K562 (cell line): ENCODE data around the gene TEKT2. TPM values are rescaled to one million over a fixed set of nuclear protein-coding genes. Genes with fewer than 3 reads are reported as not detected.

ENCODE experiments used
- ATAC-seq: fragments of 200-7000 bp; cut with Tn5 transposase; 3 replicates; pipeline ENCODE4 v1.9.1; 2020; ENCODE audit warnings: moderate library complexity
- BruUV-seq: library from RNA; stranded (reverse); fragments of 400-500 nt; replicated peaks from 2 replicates; lab custom pipeline; 2021; lab: Mats Ljungman, UMichigan
- CTCF ChIA-PET: fragments of 300-600 bp; formaldehyde crosslinking; extraction: SDS; loops from one replicate; lab custom pipeline; 2021; ENCODE audit warnings: low intra/inter-chr PET ratio; lab: Yijun Ruan, JAX
- POLR2A ChIA-PET: fragments of 300-600, 350-650 bp; sonication (Branson Sonifier 250); formaldehyde crosslinking; extraction: SDS; loops from one replicate; lab custom pipeline; 2021; ENCODE audit warnings: antibody characterized with exemption, inconsistent platforms; lab: Yijun Ruan, JAX
- DNase-seq, 4 experiments: peaks; one replicate each; pipeline versions ENCODE4 v3.0.0 to v3.0.0-alpha.2; 2011 to 2018; ENCODE audit warnings: low spot score in 3 of 4, mixed read lengths in 3 of 4; ENCODE audit errors: extremely low read depth in 1 of 4
- FAIRE-seq: peaks from 2 replicates; lab custom pipeline; 2011; peaks lifted over from hg19 to GRCh38; lab: Jason Lieb, UNC
- H2AFZ ChIP-seq: 2 replicates; pipeline ENCODE4 v1.6.0; 2011; ENCODE audit warnings: low read depth, low read length, control low read depth, inconsistent platforms
- H3K27ac ChIP-seq: fragments of 200-600 bp; 3 replicates; pipeline ENCODE4 v1.8.0; 2011; ENCODE audit warnings: low read depth, mild to moderate bottlenecking, control low read depth, inconsistent platforms, low read length, moderate library complexity, mixed read lengths; ENCODE audit errors: extremely low read depth
- H3K27me3 ChIP-seq, 2 experiments: fragments of 300-600 bp in 1 of 2; 2 replicates in 1 of 2; 3 replicates in 1 of 2; pipeline versions ENCODE4 v1.6.0 to v1.8.0; 2011; ENCODE audit warnings: inconsistent platforms in 2 of 2, low read length in 2 of 2, mild to moderate bottlenecking in 1 of 2, mixed read lengths in 1 of 2, moderate library complexity in 1 of 2; ENCODE audit not compliant: control insufficient read depth in 2 of 2, insufficient read depth in 2 of 2
- H3K36me3 ChIP-seq: fragments of 300-600 bp; 3 replicates; pipeline ENCODE4 v1.8.0; 2011; ENCODE audit warnings: mild to moderate bottlenecking, low read length, inconsistent platforms; ENCODE audit not compliant: control insufficient read depth, insufficient read depth
- H3K4me1 ChIP-seq, 2 experiments: fragments of 200-600 bp in 1 of 2; replicated peaks in 1 of 2; 2 replicates in 1 of 2; 3 replicates in 1 of 2; pipeline versions ENCODE4 v1.5.1 to v1.8.0; 2011; ENCODE audit warnings: inconsistent platforms in 2 of 2, low read length in 2 of 2, mild to moderate bottlenecking in 1 of 2, mixed read lengths in 1 of 2, moderate library complexity in 1 of 2; ENCODE audit not compliant: control insufficient read depth in 2 of 2, insufficient read depth in 2 of 2
- H3K4me2 ChIP-seq: 2 replicates; pipeline ENCODE4 v1.6.1; 2011; ENCODE audit warnings: low read length, control low read depth, inconsistent platforms, mixed read lengths; ENCODE audit not compliant: insufficient read depth
- H3K4me3 ChIP-seq: fragments of 200-600 bp; sonication (generic), shearing (Covaris generic); 2 replicates; pipeline ENCODE4 v1.5.1; 2016; ENCODE audit warnings: control low read depth, inconsistent platforms
- H3K79me2 ChIP-seq: fragments of 200-600 bp; 3 replicates; pipeline ENCODE4 v1.8.0; 2011; ENCODE audit warnings: low read length, inconsistent platforms; ENCODE audit not compliant: control insufficient read depth, insufficient read depth
- H3K9ac ChIP-seq, 2 experiments: 2 replicates each; pipeline versions ENCODE4 v1.6.0 to v1.6.1; 2011; ENCODE audit warnings: low read depth in 2 of 2, low read length in 2 of 2, control low read depth in 1 of 2, inconsistent platforms in 1 of 2, mild to moderate bottlenecking in 1 of 2, mixed read lengths in 1 of 2; ENCODE audit not compliant: insufficient read depth in 1 of 2
- H3K9me1 ChIP-seq: one replicate; pipeline ENCODE4 v1.6.0; 2011; ENCODE audit warnings: inconsistent platforms, mild to moderate bottlenecking, low read length, moderate library complexity; ENCODE audit not compliant: control insufficient read depth, insufficient read depth
- H3K9me3 ChIP-seq: replicated peaks from 2 replicates; pipeline ENCODE4 v1.5.1; 2011; ENCODE audit warnings: low read depth, low read length, inconsistent platforms; ENCODE audit not compliant: control insufficient read depth, insufficient read depth
- H4K20me1 ChIP-seq: replicated peaks from 2 replicates; pipeline ENCODE4 v1.6.1; 2011; ENCODE audit warnings: low read length, inconsistent platforms, mixed read lengths; ENCODE audit not compliant: control insufficient read depth, insufficient read depth
- BCOR ChIP-seq: fragments of 450-650 bp; IDR thresholded peaks from 2 replicates; pipeline ENCODE4 v1.6.1; 2016
- DIDO1 ChIP-seq: fragments of 450-650 bp; IDR thresholded peaks from 2 replicates; pipeline ENCODE4 v1.6.1; 2016; ENCODE audit warnings: low read depth, missing biosample characterization, missing genetic modification characterization
- KAT2B ChIP-seq: IDR thresholded peaks from one replicate; pipeline ENCODE4 v1.6.1; 2012; ENCODE audit warnings: low read depth, mild to moderate bottlenecking, control low read depth, inconsistent platforms, low read length, moderate library complexity
- MAFF ChIP-seq: IDR thresholded peaks from 2 replicates; pipeline ENCODE4 v1.6.1; 2012; ENCODE audit warnings: low read length, improper control_type of control experiment
- NR4A1 ChIP-seq, 2 experiments: fragments of 250-450 bp in 1 of 2; fragments of 450-650 bp in 1 of 2; sonication (Bioruptor Pico) in 1 of 2; IDR thresholded peaks; 2 replicates each; pipeline versions ENCODE4 v1.4.0 to v1.6.1; 2016 to 2020; ENCODE audit warnings: mild to moderate bottlenecking in 2 of 2, missing compliant biosample characterization in 1 of 2, missing genetic modification characterization in 1 of 2, moderate library complexity in 1 of 2
- POLR2G ChIP-seq: fragments of 200-400 bp; formaldehyde crosslinking; IDR thresholded peaks from 2 replicates; pipeline ENCODE4 v1.6.1; 2017; ENCODE audit warnings: low read depth, mild to moderate bottlenecking, antibody characterized with exemption, low read length, moderate library complexity
- RBM39 ChIP-seq: fragments of 200-400 bp; formaldehyde crosslinking; optimal IDR thresholded peaks from 2 replicates; pipeline ENCODE3; 2018; ENCODE audit warnings: low read depth, low read length
- SETDB1 ChIP-seq: IDR thresholded peaks from one replicate; pipeline ENCODE4 v1.6.1; 2012; ENCODE audit warnings: low read length, control low read depth, inconsistent platforms
- SMAD2 ChIP-seq: fragments of 150-350 bp; IDR thresholded peaks from 2 replicates; pipeline ENCODE4 v1.6.1; 2014; ENCODE audit warnings: low read depth, mild to moderate bottlenecking, low read length
- SMARCE1 ChIP-seq: fragments of 450-650 bp; IDR thresholded peaks from 2 replicates; pipeline ENCODE4 v1.7.1; 2016; ENCODE audit warnings: mild to moderate bottlenecking
- TFAP4 ChIP-seq: sonication (generic); formaldehyde crosslinking; IDR thresholded peaks from 2 replicates; pipeline ENCODE4 v1.8.0; 2022; ENCODE audit warnings: missing genetic modification reagents, mild to moderate bottlenecking, moderate library complexity, borderline replicate concordance
- USF2 ChIP-seq: sonication (generic); formaldehyde crosslinking; IDR thresholded peaks from 2 replicates; pipeline ENCODE4 v1.5.0; 2020; ENCODE audit warnings: missing genetic modification reagents
- ZNF354B ChIP-seq: fragments of 250-450 bp; sonication (Bioruptor Pico); IDR thresholded peaks from 2 replicates; pipeline ENCODE4 v1.4.0; 2020
- ZNF445 ChIP-seq: fragments of 250-450 bp; sonication (Bioruptor Pico); IDR thresholded peaks from 2 replicates; pipeline ENCODE4 v1.4.0; 2020; ENCODE audit warnings: low read depth, mild to moderate bottlenecking, moderate library complexity
- ZNF592 ChIP-seq: fragments of 450-650 bp; IDR thresholded peaks from 2 replicates; pipeline ENCODE4 v1.6.1; 2017; ENCODE audit warnings: antibody characterized with exemption, mild to moderate bottlenecking
- ZNF644 ChIP-seq: fragments of 200-800 bp; sonication (Bioruptor generic); IDR thresholded peaks from 2 replicates; pipeline ENCODE4 v1.6.1; 2016; ENCODE audit warnings: low read depth, missing genetic modification characterization, missing compliant biosample characterization
- ZNF778 ChIP-seq: fragments of 450-650 bp; formaldehyde crosslinking; IDR thresholded peaks from 2 replicates; pipeline ENCODE4 v1.4.0; 2020; ENCODE audit warnings: mild to moderate bottlenecking, moderate library complexity
- WGBS: fragments of 100-300 bp; shearing (Covaris generic); methylation state at CpG from one replicate; pipeline ENCODE4 v1.1.6; 2016; ENCODE audit warnings: low coverage, mixed read lengths; ENCODE audit not compliant: insufficient coverage; ENCODE audit errors: missing lambda C conversion rate; 5-methylcytosine and 5-hydroxymethylcytosine counted together
- in situ Hi-C: fragments of 300-500 bp; cut with MboI; formaldehyde crosslinking; loops from 4 replicates; pipeline ENCODE4 v1.15.0; 2018; ENCODE audit warnings: inconsistent platforms, mixed read lengths
- intact Hi-C: fragments of 100-400 bp; cut with micrococcal nuclease; formaldehyde crosslinking; loops from 2 replicates; pipeline ENCODE4 v1.14.2; 2022
- polyA plus RNA-seq, 8 experiments: library from polyadenylated mRNA; depleted of rRNA in 4 of 8; stranded (reverse) in 5 of 8; unstranded in 3 of 8; fragments of >200 nt; fragmentation: Nextera tagmentation in 2 of 8; fragmentation: Illumina TruSeq in 1 of 8; extraction: Ambion mirVana in 2 of 8; extraction: Trizol in 1 of 8; gene quantifications; 2 replicates each; pipeline versions ENCODE4 v1.2.1 to v1.2.3, GENCODE V29; 2011 to 2014; ENCODE audit warnings: inconsistent platforms in 1 of 8, missing spikeins in 1 of 8
- total RNA-seq, 7 experiments: library from RNA; depleted of rRNA in 6 of 7; stranded (reverse); fragments of >200 nt in 6 of 7; fragmentation: Illumina TruSeq in 2 of 7; extraction: Trizol in 2 of 7; gene quantifications; 2 replicates each; pipeline versions ENCODE4 v1.2.1 to v1.2.3, GENCODE V29; 2011 to 2021; ENCODE audit warnings: low replicate concordance in 1 of 7

The TEKT2 gene
- total and polyA plus RNA-seq, 9 of the 15 experiments (the other 6 are each of a cell fraction or from before 2014, with no cell fraction given): 0.06 to 0.94 (median 0.30) TPM; not detected in 1

- 0 out of 2 replicates have a peak, but pooled peaks have one; percentile 29 for TF ChIP-seq SMARCE1
- TF ChIP-seq, all 486 proteins: peak for 3
Observed at GRCh38 chr1:36035154-36035553, 48.7 kb upstream of the TEKT2 start (continued).

- Histone ChIP-seq H3K9ac (no peak overlapping the region), H3K4me1 (0 out of 5 replicates have a peak, but pooled peaks cover 0 to 1% of the 10 kb centered on the region in 2 experiments), H3K27me3 (no peaks in the 10 kb centered on the region), H3K27ac (no peak overlapping the region), H3K4me3 (no peak overlapping the region), H3K9me1 (no peaks in the 10 kb centered on the region), H4K20me1 (no peaks in the 10 kb centered on the region), H2AFZ (no peak overlapping the region), H3K4me2 (no peak overlapping the region), H3K36me3 (peaks cover 56% of the 10 kb centered on the region), H3K9me3 (no peaks in the 10 kb centered on the region), H3K79me2 (no peaks in the 10 kb centered on the region)
- in situ Hi-C loops (no loop called here), intact Hi-C loops (no loop called here)
- CTCF ChIA-PET: no interaction called here
- POLR2A ChIA-PET: no interaction called here
- FAIRE-seq (no peak), ATAC-seq (no peak), DNase-seq (no peak)
- no TSS peak for BruUV-seq
- WGBS: 70% methylated on average over 2 of the region's 2 CpGs
- TF ChIP-seq KAT2B (no peak), USF2 (CRISPR knock-in tag) (no peak), BCOR (no peak), POLR2G (no peak), RBM39 (no peak), ZNF445 (CRISPR knock-in tag) (no peak), SETDB1 (no peak), ZNF644 (tag) (no peak), TFAP4 (no peak), DIDO1 (no peak), SMAD2 (no peak), MAFF (peak; percentile 34; the same call in 1 of the 2 replicates), ZNF778 (CRISPR knock-in tag) (no peak), ZNF354B (no peak), NR4A1 (CRISPR knock-in tag; IDR thresholded peaks at IDR 0.05) (no peak), NR4A1 (tag; IDR thresholded peaks at IDR 0.05) (no peak), ZNF592 (no peak)
Observed at GRCh38 chr1:36040238-36040637, 43.7 kb upstream of the TEKT2 start.
